Ammon's horn (tissue), 1 donor: ENCODE measurements around the gene CCDC50.

ENCODE experiments used
- DNase-seq: peaks from one replicate; pipeline ENCODE4 v3.0.0-alpha.2; 2016; ENCODE audit warnings: low spot score

The CCDC50 gene

GRCh38 chr3:191320316-191320715 lies 8.9 kb upstream of the CCDC50 start:
- DNase-seq = no peak

DNA sequence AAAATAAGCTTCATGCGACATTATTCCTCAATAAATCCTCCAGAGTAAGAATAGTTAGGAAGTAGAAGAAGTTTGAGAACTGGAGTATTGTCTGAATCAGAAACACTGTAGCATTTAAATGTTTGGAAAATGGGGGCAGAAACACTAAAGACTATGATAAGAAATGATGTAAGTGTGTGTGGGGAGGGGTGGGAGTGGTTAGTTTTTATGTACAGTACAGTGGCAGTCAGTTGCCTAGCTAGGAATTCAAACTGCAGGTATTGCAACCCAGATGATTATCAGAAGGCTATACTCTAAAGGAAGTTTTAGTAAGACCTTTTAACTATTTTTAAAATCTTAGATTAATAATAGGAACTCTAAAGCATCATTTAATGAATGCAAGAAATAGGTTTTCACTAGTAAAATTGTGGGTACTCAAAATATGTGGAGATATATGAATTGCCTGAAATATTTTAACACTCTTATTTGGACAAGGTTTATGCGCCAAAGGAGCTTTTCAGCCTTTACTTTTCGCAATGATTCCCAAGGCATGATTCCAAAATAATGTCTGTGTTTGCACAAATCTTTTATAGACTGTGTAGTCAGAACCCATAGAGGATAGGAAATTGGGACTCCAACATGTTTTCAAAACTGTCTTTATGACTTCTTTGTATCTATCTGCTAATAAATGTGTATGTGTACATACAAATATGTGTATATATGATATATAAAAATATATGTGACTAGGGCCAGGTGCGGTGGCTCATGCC lies 8.0 kb upstream of the CCDC50 start:
- no peak for DNase-seq

- no peak for DNase-seq
Measured at GRCh38 chr3:191324936-191325335, 4.3 kb upstream of the CCDC50 start.

- DNase-seq = no peak
Measured at GRCh38 chr3:191327526-191327925, 1.7 kb upstream of the CCDC50 start.

DNA sequence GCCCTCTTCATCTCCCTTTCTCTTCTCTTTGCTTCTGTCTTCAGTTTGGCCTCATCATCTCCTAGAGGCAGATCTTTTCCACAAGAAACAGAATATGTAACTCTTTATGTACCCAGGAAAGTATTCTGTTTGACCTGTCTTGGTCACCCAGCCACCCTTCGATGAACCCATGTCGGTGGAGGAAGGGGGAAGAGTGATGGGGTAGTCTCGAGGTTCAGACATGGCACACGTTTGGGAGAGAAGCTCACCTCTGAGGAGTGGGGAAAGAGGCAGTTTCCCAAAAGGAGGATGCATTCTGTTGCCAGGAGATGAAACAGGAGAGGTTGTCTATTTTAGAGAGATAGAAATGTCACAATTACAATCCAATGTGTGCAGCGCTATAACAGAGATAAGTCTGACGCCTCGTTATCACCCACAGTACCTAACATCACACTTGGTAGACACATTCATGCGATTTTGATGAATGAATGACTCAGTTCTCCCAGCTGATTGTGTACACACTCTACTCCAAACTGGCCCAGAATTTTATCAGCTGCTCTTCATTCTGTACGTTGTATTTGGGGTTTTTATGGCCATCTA lies 722 bp upstream of the CCDC50 start:
- DNase-seq = peak; percentile 38

DNA sequence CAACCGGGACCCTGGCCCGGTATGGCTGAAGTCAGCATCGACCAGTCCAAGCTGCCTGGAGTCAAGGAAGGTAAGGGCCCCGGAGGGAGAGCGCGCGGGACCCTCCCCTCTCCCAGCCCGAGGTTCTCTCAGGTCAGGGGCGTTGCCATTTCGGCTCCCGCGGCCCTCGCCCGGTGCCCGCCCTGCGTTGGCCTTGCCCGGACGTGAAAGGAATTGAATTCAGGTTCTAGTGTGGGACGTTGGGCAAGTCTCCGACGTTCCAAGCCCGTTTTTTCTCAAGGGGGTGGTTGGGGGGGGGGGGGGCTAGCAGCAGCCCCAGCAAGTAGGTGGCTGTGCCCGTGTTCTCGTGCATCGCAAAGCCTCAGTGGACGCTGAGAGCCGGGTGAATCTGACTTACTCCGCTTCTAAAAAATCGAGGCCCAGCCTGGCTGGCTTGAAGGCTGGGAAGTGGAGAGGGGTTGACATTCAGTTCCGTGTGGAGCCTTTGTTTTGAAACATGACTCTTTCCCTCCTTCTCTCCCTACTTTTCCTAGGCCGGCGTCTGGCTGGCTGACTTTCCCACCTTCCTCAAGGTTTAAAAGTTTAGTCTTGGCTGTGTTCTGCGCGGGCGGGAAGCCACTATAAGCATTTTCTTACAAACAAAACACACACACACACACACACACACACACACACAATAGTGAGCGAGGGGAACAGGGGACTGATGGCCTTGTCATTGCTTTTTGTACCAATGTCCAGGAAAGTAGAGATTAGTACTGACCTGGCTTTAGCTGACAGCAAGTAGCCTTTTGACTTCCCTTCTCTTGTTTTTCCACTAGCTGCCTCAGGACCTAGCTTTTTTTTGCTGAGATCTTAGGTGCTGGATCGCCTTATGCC lies 698 bp downstream of the CCDC50 start, which contains the start of gene UTS2B:
Gene UTS2B, minus strand, starts transcription at position 873 of the 876 bp plus-strand sequence. CDS start 48,337 bp downstream, outside the sequence.
- DNase-seq = peak; percentile 28

- DNase-seq = no peak
Measured at GRCh38 chr3:191330530-191331048, 1.4 kb downstream of the CCDC50 start.

DNA sequence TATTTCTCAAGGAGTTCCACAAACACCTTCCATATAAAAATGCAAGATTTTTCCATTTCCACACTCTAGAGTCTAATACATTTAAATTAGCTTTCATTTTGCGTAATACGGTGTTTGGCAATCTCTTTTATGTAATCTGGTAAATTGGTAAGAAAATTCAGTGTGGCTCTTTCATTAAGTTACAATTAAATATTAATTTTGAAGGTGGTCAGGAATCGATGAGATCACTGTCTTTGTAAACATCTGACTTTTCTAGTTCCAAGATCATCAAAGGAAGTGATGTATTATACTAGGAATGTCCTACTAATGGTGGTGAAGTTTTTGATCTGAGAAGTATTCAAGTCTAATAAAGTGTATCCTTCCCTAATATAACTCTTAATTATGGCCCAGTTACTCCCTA lies 2.2 kb downstream of the CCDC50 start:
- no peak for DNase-seq

DNA sequence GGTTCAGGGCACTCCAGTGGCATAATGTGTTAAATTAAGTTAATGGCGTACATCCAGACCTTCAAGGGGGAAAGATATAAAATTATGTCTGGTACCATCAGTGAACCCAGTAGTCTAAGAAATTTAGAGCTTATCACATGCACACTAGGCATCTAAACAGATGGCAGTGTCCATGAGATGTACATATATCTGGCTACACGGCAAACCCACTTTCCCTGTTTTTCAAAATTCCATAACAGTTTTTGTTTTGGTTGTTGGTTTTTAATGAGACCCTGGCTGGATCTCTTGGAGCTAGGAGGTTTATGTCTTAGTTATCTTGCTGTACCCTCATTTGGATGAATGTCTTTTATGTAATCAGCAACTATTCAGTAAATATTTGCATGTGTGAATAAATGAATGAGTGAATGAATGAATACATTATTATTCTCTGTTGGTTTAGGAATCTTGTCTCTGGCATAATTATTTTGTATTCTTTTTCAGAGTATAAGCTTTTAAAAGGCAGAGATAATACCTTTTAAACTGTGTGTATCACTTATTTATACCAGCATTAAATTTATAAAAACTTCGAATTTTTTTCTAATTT lies 4.2 kb downstream of the CCDC50 start:
- DNase-seq = no peak

DNA sequence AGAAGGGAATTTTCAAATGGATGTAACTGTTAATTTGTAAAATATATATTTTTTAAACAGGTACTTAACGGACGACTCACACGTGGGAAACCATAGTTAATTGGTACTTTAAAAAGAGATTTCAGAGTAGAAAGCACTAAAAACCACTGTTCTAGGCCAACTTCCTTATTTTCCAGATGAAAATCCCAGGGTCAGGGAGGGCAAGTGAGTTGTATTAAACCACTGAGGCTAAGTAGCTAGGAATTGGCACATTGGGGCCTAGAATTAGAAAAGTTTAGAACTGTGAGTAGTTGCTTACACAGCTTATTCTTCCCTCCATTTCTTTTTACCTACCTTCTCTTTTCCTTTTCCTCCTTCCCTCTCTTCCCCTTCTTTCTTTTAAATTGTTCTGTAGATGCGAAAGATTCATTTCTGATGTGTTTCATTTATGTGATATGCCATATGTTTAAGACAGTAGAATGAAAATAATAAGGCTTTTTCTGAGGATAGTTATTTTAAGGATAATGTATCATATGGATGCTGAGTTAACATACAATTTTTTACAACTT lies 5.2 kb downstream of the CCDC50 start:
- no peak for DNase-seq

GRCh38 chr3:191336833-191337232 lies 7.6 kb downstream of the CCDC50 start:
- DNase-seq = no peak

DNA sequence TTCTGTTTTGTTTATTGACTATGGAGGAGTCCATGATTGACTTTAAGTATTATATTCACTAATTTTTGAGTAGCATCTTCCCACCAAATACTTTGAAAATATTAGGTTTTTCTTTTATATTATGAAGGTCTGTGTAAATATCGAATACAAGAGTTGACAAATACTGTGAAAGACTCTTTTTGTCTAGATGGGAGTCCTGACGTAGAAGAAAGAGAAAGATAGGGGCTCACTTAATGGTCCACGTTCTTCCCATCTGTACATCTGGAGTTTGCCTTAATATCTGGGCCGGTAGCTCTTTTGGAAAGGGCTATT lies 8.9 kb downstream of the CCDC50 start:
- DNase-seq = no peak

DNA sequence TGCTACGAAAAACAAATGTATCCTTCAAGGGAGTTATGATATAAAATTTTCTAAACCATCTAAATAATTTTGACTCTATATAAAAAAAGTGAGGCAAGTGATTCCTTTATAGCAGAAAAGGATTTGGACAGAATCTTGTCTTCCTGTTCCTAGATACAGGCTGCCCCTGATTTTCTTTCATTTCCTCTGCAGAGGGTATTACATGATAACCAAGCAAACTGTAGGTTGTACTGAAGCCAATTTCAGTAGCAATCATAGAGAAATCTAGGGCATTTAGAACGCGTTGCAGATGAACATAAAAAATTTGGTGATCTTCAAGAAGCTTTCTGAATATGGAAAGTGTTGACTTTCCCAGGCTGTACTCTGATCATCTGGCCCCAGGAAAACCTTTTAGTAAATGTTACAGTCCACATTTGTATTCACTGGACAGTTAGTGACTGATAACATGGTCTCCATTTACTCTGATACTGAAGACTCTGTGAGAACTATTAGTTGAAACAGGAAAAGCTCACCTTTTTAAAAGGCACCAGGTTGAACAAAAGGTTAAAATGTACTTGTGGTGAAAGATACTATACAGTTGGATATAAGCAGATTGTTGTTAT lies 10.2 kb downstream of the CCDC50 start:
- no peak for DNase-seq

- DNase-seq = no peak
Measured at GRCh38 chr3:191340351-191340750, 11.2 kb downstream of the CCDC50 start.

GRCh38 chr3:191340966-191341365 lies 11.8 kb downstream of the CCDC50 start:
- DNase-seq = no peak

GRCh38 chr3:191342006-191342405 lies 12.8 kb downstream of the CCDC50 start:
- no peak for DNase-seq

DNA sequence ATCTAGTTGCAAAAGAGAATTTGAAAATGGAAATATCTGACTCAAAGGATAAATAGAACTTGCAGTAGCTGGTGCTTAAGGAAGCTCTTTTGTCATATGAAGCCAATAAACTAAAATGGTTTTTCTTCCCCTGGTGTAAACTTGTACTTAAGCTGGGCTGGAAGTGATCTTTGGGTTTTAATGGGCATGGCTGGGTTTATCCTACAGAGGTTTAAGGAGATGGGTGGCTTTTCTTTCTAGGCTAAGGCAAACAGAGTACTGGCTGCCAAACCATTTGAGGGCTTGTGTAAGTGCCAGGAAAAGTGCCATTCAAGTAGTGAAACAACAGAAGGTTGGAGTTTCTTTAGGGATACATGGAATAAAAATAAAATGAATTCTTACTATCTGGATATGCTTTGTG lies 13.2 kb downstream of the CCDC50 start:
- peak; percentile 31 for DNase-seq

DNA sequence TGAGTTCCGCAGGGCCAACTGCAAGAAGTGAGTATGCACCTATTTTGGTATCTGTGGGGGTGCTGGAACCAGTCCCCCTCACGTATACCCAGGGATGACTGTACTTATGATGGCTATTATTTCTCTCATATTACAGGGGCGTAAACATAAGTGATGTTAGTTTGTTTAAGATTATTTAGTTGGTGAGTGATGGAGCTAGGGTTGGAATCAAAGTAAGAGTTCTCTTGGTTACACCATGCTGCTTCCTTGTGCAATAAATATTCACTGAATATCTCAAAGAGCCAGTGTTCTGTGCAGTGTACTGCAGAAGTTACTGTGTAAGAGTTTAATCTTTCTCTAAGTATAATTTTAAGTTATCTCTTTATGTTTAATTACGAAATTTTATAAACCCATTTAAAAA lies 13.9 kb downstream of the CCDC50 start:
- DNase-seq = no peak

- DNase-seq = no peak
Measured at GRCh38 chr3:191343913-191344312, 14.7 kb downstream of the CCDC50 start.

- DNase-seq = no peak
Measured at GRCh38 chr3:191345334-191345733, 16.1 kb downstream of the CCDC50 start.

DNA sequence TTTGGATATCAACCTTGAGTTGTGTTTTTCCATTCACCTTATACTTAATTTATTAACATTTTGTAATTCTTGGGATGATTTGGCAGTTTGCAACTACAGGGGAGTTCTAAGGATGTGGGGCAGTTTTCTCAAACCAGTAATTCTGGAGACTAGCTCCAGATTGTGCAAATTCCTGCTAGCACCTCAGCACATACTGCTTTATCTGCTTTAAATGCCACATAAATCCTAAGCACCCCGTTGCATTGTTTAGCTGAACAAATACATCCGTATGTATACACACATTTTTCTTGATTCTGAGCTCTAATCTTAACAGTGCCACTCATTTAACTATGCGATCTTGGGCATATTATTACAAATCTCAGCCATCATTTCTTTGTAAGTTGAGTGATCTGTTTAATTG lies 18.0 kb downstream of the CCDC50 start:
- DNase-seq = no peak

GRCh38 chr3:191348098-191348497 lies 18.9 kb downstream of the CCDC50 start:
- no peak for DNase-seq
